Gastroesophageal sphincter (tissue), 3 donors: ENCODE measurements around the gene AHCTF1.

Experiments
- EP300 ChIP-seq: sonication (generic); formaldehyde crosslinking; IDR thresholded peaks from one replicate; pipeline ENCODE4 v1.6.1; 2017; ENCODE audit warnings: antibody characterized with exemption, mild to moderate bottlenecking
- POLR2A ChIP-seq, 2 donors: fragments of 450-650 bp; IDR thresholded peaks; one replicate each; pipeline ENCODE4 v1.6.1; 2017; ENCODE audit warnings: antibody characterized with exemption in 2 of 2, mild to moderate bottlenecking in 2 of 2, moderate library complexity in 1 of 2
- POLR2AphosphoS5 ChIP-seq: sonication (generic); formaldehyde crosslinking; IDR thresholded peaks from one replicate; pipeline ENCODE4 v1.6.1; 2017; ENCODE audit warnings: antibody characterized with exemption
- TF ChIP-seq, protein P1 (sequence below), 4 experiments: fragments of 200-600 bp in 2 of 4; fragments of 450-650 bp in 2 of 4; sonication (generic) in 1 of 4; IDR thresholded peaks; one replicate each; pipeline ENCODE4 v1.5.1; 2017 to 2019; ENCODE audit warnings: antibody characterized with exemption in 4 of 4, mild to moderate bottlenecking in 2 of 4, moderate library complexity in 2 of 4

DNA sequence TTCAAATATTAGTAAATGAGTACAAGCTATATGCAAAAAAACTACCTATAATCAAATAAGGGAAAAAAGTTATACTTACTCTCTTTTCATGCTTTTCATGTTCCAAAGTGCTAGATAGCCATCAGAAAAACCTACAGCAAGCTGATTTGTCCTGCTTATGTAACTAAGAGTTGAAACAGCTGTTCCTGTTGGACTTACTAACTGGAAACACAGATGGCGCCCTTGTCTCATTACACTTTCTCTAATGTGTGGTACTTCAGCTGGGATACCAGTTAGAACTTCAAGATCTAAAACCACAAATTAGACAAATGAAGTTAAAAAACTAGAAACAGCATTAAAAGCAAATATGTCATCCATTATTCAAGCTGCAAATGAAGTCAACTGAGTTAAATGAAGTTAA is 24.3 kb downstream of the AHCTF1 start:
- TF ChIP-seq POLR2AphosphoS5 (no peak), POLR2A (IDR thresholded peaks at IDR 0.05) (no peak), EP300 (no peak)
- TF ChIP-seq, protein P1, sequence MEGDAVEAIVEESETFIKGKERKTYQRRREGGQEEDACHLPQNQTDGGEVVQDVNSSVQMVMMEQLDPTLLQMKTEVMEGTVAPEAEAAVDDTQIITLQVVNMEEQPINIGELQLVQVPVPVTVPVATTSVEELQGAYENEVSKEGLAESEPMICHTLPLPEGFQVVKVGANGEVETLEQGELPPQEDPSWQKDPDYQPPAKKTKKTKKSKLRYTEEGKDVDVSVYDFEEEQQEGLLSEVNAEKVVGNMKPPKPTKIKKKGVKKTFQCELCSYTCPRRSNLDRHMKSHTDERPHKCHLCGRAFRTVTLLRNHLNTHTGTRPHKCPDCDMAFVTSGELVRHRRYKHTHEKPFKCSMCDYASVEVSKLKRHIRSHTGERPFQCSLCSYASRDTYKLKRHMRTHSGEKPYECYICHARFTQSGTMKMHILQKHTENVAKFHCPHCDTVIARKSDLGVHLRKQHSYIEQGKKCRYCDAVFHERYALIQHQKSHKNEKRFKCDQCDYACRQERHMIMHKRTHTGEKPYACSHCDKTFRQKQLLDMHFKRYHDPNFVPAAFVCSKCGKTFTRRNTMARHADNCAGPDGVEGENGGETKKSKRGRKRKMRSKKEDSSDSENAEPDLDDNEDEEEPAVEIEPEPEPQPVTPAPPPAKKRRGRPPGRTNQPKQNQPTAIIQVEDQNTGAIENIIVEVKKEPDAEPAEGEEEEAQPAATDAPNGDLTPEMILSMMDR (IDR thresholded peaks at IDR 0.05), result peak in 3 of 4 experiments; percentile 23 to 47 (median 39)
